CD4-positive, alpha-beta T cell treated with Interleukin-4 for 4 hours (primary cell): ENCODE measurements around the gene DUS3L.
"Not testable (repeated sequence)": the region's sequence is repeated elsewhere in the genome, so short reads cannot be mapped to it uniquely, and the experiment has no call there.

Experiments
- DNase-seq: peaks from one replicate; pipeline ENCODE4 v3.0.0-alpha.2; 2020

The DUS3L gene

GRCh38 chr19:5799247-5800241, 8.6 kb upstream of the DUS3L start:
- DNase-seq: no peak

DNA sequence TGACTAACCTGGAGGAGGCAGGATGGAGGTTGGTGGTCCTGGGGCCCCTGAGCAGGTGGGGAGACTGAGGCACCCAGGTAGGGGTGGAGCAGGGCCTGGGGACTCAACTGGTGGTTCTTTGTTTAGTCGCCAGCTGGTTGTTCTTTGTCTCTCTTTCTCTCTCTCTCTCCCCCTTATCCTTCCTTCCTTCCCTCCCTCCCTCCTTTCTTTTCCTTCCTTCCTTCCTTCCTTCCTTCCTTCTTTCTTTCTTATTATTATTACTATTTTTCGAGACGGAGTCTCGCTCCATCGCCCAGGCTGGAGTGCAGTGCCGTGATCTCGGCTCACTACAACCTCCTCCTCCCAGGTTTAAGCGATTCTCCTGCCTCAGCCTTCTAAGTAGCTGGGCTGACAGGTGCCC, 7.3 kb upstream of the DUS3L start:
- no peak for DNase-seq

DNA sequence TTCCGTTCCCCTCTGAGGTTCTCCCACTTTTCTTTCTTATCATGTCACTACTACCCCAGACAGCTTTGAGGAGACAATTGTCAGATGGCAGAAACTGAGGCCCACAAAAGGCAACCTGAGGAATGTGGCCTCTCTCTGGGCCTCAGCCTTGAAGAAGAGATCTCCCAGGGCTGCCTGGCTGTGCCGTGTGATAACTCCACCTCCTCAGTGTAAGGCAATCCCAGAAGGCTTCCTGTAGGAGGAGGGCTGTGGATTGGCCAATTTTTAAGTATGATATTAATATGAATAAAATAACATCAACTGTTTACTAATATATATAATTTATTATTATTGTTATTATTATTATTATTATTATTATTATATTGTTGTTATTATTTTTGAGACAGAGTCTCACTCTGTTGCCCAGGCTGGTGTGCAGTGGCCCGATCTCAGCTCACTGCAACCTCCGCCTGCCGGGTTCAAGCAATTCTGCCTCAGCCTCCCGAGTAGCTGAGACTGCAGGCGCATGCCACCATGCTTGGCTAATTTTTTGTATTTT, 4.5 kb upstream of the DUS3L start:
- DNase-seq: no peak

GRCh38 chr19:5793188-5793587, 2.2 kb upstream of the DUS3L start:
- DNase-seq: no peak

DNA sequence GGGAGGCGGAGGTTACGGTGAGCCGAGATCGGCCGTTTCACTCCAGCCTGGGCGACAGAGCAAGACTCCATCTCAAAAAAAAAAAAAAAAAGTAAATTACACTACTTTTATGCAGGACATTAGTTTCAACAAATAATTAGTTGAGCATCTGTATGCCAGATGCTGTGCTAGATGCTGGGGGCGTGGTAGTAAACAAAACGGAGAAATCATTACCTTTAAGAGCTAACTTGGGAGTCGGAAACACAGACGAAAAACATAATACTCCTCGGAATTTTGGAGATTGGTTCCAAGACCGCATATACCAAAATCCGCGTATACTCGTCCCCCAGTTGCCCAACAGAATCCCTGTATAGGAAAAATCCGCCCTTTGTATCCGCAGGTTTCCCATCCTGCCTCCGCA, 1.3 kb upstream of the DUS3L start:
- DNase-seq: no peak

DNA sequence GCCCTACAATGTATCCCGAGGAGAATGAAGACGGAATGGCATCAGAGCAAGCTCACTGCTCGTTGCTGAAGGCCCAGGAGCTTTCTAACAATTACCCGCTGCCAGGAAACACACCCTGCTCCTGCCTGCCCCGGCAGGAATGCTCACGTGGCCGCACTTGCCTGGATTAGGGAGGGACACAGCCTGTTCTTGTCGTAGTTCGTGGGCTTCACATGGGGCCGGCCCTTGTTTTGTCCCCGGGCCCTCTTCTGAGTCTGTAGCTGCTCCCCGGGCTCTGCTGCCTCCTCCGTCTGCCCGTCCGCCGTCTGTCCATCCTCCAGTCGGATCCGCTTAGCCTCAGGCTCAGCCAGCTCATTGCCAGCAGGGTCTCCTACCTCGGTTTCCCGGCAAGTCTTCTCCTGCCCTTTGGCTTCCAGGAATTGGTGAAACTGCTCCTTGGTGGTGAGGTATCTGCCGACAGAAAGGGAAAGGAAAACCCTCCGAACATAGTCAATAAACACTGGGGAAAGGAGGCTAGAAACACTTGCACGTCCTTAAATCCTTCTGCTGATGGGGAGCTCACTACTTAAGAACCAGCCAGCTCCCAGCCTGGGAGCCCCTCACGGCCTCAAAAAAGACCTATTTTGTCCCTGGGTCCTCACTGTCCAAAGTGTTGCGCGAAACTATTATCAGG, 941 bp downstream of the DUS3L start:
- DNase-seq: no peak

GRCh38 chr19:5789351-5789761, 1.6 kb downstream of the DUS3L start:
- no peak for DNase-seq

GRCh38 chr19:5788422-5788821, 2.5 kb downstream of the DUS3L start:
- no peak for DNase-seq

DNA sequence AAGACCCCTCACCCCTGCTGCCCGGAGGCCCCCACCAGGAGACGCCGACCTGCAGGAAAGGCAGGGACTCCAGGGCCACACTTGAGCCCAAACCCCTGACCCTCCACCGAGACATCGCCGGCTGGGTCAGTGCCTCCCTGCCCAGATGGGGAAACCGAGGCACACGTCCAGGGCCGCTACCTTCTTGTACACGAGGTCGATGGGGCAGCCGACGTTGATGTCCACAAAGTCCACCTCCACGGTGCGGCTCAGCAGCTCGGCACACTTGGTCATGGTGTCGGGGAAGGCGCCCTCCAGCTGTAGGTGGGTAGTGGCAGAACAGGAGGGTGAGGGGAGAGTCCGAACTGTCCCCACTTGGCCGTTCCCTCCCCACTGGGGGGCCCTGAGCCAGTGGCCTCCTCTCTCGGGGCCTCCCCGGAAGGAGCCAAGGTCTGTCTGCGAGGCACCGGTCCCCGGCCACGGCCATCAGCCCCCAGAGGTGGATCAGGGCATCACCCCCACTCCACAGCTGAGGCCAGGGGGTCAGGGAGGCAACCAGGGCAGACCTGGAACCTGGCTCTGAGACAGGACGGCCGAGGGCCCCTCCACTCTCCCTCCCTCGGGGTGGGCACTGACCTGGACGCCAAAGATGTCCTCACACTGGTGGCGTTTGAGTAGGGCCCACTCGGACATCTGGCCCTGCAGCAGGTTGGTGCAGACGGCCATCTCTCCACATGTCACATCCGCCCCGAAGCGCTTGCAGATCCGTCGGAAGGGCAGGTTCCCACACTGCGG, 3.4 kb downstream of the DUS3L start:
- no peak for DNase-seq

GRCh38 chr19:5786593-5787408, 4.2 kb downstream of the DUS3L start:
- no peak for DNase-seq

DNA sequence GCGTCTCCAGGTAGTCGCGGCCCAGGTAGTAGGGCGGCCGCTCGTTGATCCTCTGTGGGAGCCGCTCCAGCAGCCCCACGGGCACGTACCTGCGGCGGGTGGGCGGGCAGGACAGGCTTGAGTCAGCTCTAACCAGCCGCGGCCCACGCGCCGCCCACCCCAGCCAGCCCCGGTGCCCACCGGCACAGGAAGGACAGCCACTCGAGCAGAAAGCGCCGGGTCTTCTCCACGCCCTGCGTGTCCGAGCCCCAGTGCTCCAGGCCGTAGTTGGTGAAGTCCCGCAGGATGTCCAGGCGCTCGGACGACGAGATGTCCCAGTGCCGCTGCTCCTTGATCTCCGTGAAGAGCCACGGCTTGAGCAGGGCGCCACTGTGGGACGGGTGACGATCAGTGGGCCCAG, 5.5 kb downstream of the DUS3L start:
- no peak for DNase-seq

DNA sequence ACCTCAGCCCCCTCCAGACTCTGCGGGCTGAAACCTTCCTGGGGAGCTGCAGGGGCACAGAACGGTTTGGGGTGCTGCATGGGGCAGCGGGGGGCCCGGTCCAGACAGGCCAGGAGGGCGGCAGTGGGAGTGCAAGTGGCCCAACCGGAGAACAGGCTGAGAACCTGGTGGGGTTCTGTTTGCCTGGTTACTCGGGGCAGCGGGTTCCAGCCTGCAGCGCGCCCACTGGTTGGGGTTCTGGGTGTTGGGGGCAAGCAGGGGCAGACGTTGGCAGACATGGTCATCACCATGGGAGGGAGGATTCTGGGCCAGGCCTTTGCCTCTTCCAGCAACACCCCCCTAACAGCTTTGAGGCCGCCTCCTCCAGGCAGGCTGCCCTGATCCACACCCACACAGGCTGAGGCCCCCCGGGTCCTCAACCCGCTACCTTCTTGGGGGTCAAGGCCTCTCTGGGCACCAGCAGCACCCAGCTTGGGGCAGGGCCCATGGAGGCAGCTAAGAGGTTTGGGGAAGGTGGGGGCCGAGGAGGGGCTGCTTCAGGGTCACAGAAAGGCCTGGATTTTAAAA, 6.3 kb downstream of the DUS3L start, which contains the start of gene PRR22:
TSS of gene PRR22 (minus strand) at position 166 of the 567 bp plus-strand sequence. CDS start at position 80, 86 bp downstream.
- DNase-seq: no peak

DNA sequence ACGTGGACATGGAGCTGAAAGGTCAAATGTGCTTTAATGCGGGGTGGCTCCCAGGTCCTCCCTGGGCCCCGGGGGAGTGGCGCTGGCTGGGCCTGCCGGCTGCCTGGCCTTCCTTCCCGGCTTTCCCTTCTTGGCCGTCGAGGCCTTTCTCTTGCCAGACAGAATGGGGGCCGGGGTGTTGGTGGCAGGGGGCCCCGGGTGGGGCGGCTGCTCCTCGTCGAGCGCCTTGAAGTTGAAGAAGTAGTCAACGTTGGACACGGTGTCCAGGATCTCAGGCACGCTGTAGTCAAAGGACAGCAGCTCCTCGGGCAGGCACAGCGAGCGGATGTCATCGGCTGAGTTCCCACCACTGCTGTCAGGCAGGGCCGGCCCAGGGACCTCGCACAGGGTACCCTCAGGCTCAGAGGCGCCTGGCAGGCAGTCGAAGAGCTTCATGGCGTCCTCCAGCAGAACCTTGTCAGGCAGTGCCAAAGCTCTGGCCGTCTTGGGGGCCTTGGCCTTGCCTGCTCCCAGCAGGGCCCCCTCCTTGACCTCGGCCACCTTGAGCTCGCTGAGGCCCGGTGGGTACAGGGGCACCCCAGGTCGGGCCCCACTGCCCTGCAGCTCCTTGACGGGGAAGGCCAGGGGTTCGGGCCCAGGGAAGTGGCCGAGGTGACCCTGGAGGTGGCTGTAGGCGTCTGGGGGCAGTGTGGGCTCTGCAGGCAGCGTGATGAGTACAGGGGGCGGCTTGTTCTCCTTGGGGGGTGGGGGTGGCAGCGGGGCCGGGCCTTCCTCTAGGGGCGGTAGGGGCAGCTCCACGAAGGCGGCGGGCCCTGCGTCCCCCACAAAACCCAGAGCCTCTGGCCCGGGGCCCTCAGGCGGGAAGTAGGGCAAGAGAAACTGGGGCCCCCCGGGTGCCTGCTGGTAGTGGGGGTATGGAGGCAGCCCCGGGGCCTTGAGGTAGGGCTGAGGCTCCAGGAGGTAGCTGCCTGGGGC, 7.7 kb downstream of the DUS3L start:
- no peak for DNase-seq

DNA sequence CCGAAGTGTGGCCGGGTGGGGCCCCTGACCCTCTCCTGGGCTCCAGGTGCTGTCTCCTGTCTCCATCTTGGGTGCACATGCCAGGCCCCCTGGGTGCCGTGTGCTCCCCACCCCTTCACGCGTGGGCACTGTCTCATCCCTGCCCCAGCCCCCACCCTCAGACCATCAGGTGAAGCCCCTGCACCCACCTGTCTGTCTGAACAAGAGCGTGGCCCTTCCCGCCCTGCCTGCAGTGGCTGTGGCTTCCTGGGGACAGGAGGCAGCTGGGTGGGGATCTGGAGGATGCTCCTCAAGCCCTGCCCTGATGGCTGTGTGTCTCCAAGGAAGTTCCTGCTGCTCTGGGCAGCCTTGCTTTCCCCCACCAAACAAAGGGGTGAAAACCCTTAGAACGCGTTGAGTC, 8.6 kb downstream of the DUS3L start:
- no peak for DNase-seq

DNA sequence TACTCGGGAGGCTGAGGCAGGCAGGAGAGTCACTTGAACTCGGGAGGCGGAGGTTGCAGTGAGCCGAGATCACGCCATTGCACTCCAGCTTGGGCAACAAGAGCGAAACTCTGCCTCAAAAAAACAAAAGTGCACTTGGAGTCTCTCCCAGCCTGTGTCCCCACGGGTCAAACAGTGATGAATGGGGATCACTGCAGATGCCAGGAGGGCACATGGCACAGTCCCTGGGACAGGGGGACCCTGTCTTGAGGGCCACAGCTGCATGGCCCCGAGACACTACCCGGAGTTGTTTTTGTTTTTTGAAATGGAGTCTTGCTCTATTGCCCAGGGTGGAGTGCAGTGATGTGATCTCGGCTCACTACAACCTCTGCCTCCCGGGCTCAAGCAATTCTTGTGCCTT, 10.0 kb downstream of the DUS3L start:
- DNase-seq: not testable (repeated sequence)

GRCh38 chr19:5778402-5778801, 12.6 kb downstream of the DUS3L start:
- DNase-seq: no peak

DNA sequence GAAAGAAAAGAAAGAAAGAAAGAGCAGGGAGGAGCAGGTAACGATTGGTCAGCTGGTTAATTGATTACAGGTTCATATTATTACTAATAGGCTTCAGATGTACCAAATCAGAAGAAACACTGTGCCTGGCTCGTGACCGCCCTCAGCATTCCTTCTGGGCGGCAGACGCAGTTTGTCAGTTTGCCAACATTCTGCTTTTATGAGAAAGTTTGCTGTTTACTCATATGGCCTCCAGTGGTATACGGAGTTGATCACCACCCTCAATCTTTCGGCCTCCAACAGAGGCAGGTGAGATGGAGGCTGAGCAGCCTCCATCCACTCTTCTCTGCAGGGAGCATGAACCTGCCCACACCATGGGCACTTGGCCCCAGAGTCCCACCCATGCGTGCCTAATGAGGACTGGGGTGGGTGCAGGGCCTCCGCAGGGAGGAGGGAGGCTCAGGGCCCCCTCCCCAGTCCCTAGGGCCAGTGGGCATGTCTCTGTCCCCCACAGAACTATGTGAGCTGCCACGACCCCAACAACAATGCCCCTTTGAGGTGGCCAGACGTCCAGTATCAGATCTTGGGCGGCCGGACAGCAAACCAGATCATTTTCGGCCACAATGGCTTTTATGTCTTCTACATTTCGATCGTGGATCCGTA, 15.2 kb downstream of the DUS3L start:
- no peak for DNase-seq

GRCh38 chr19:5774921-5775320, 16.0 kb downstream of the DUS3L start:
- DNase-seq: no peak

DNA sequence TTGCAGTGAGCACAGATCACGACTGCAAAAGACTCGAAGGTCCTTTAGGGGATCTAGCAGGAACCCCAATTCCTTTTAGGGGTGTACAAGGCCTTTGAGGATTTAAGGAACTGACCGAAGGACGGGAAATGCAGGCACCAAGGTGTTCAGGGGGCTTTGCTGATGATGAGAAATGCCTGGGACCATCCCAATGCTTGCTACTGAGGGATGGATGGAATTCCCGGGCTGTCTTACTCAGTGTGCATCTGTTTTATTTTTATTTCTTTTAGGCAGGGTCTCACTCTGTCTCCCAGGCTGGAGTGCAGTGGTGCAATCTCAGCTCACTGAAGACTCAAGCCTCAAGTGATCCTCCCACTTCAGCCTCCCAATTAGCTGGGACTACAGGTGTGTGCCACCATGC, 17.7 kb downstream of the DUS3L start:
- DNase-seq: no peak

DNA sequence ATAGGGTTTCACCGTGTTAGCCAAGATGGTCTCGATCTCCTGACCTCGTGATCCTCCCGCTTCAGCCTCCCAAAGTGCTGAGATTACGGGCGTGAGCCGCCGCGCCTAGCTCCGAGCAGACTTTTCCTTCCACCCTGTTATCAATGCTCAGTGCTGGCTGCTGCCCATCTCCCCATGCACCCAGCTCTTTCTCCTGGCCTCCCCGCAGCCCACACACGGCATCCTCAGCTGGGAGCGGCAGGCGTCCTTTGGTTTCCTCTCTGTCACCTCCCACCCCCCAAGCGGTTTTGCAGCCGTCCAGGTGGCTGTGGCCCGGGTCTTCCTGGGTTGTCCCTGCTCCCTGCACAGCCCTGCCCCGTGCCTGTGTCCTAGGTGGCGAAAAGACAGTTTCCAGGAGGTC, 18.5 kb downstream of the DUS3L start:
- no peak for DNase-seq
